Spinal cord (tissue), 10 donors: Measurements from ENCODE around the gene GALNT10. TPM values are rescaled to one million over a fixed set of nuclear protein-coding genes. Genes with fewer than 3 reads are reported as not detected.

Source experiments
- DNase-seq, 6 donors: peaks; one replicate each; pipeline versions ENCODE4 v3.0.0 to v3.0.0-alpha.2; 2013 to 2015; ENCODE audit warnings: low spot score in 6 of 6, low read depth in 4 of 6
- H3K27ac ChIP-seq: one replicate; pipeline ENCODE4 v1.5.1; 2013; ENCODE audit warnings: low read depth, low read length, control low read depth
- H3K27me3 ChIP-seq: one replicate; pipeline ENCODE4 v1.6.1; 2013; ENCODE audit warnings: low read length; ENCODE audit not compliant: control insufficient read depth, insufficient read depth
- H3K36me3 ChIP-seq: one replicate; pipeline ENCODE4 v1.6.1; 2013; ENCODE audit warnings: low read length; ENCODE audit not compliant: control insufficient read depth, insufficient read depth
- H3K4me1 ChIP-seq: one replicate; pipeline ENCODE4 v1.6.1; 2013; ENCODE audit warnings: low read length; ENCODE audit not compliant: control insufficient read depth, insufficient read depth
- H3K4me3 ChIP-seq: one replicate; pipeline ENCODE4 v1.5.1; 2013; ENCODE audit warnings: low read depth, low read length, control low read depth
- H3K9me3 ChIP-seq: one replicate; pipeline ENCODE4 v1.6.1; 2013; ENCODE audit warnings: low read length; ENCODE audit not compliant: control insufficient read depth, insufficient read depth
- WGBS: methylation state at CpG from one replicate; pipeline ENCODE4 v1.1.5; 2013; ENCODE audit warnings: missing lambda C conversion rate; ENCODE audit not compliant: insufficient coverage; 5-methylcytosine and 5-hydroxymethylcytosine counted together
- polyA plus RNA-seq, 2 donors: library from polyadenylated mRNA; unstranded; fragments of 120-200 nt; gene quantifications; one replicate each; pipeline ENCODE4 v1.2.1, GENCODE V29; 2013; ENCODE audit not compliant: insufficient read length in 2 of 2
- total RNA-seq, 2 donors: library from RNA; depleted of rRNA in 1 of 2; stranded (reverse); fragments of 120-200 nt in 1 of 2; fragments of >200 nt in 1 of 2; gene quantifications; one replicate each; pipeline versions ENCODE4 v1.2.3 to v1.2.4, GENCODE V29; 2013 to 2014
- donor health status: healthy.

Gene GALNT10
- total and polyA plus RNA-seq, 4 donors, result 17.2 to 31.2 (median 22.5) TPM

- Histone ChIP-seq H3K9me3 (no peaks in the 10 kb centered on the region), H3K36me3 (no peaks in the 10 kb centered on the region), H3K27me3 (peaks cover 4% of the 10 kb centered on the region), H3K4me1 (peaks cover 15% of the 10 kb centered on the region), H3K27ac (no peak overlapping the region), H3K4me3 (no peak overlapping the region)
- 30% methylated on average over 3 of the region's 3 CpGs for WGBS
- peak in 1 of 6 donors; percentile 67 for DNase-seq
Observed at GRCh38 chr5:154370813-154371212, 180.3 kb downstream of the GALNT10 start.

- H3K4me3 ChIP-seq, result no peak overlapping the region
- H3K27ac ChIP-seq, result no peak overlapping the region
- WGBS, result no CpG with 5 or more reads among the region's 3 CpGs
- no peaks in the 10 kb centered on the region for H3K36me3 ChIP-seq
- H3K9me3 ChIP-seq, result no peaks in the 10 kb centered on the region
- H3K4me1 ChIP-seq, result peaks cover 15% of the 10 kb centered on the region
- peak in 1 of 6 donors; percentile 49 for DNase-seq
- peaks cover 4% of the 10 kb centered on the region for H3K27me3 ChIP-seq
Observed at GRCh38 chr5:154371687-154372086, 181.2 kb downstream of the GALNT10 start.

GRCh38 chr5:154372661-154373060 lies 182.1 kb downstream of the GALNT10 start:
- Histone ChIP-seq H3K9me3 (no peaks in the 10 kb centered on the region), H3K27ac (no peak overlapping the region), H3K4me1 (peaks cover 10% of the 10 kb centered on the region), H3K4me3 (no peak overlapping the region), H3K36me3 (no peaks in the 10 kb centered on the region), H3K27me3 (peaks cover 4% of the 10 kb centered on the region)
- WGBS, result 49% methylated on average over 5 of the region's 5 CpGs
- DNase-seq, result no peak

- no peak for DNase-seq
- peaks cover 9% of the 10 kb centered on the region for H3K4me1 ChIP-seq
- no peaks in the 10 kb centered on the region for H3K9me3 ChIP-seq
- peaks cover 4% of the 10 kb centered on the region for H3K27me3 ChIP-seq
- H3K36me3 ChIP-seq, result no peaks in the 10 kb centered on the region
- no peak overlapping the region for H3K4me3 ChIP-seq
- WGBS, result no CpG with 5 or more reads among the region's 4 CpGs
- no peak overlapping the region for H3K27ac ChIP-seq
Observed at GRCh38 chr5:154373326-154373725, 182.8 kb downstream of the GALNT10 start.

GRCh38 chr5:154373729-154374179 lies 183.2 kb downstream of the GALNT10 start:
- no peaks in the 10 kb centered on the region for H3K36me3 ChIP-seq
- H3K4me3 ChIP-seq, result no peak overlapping the region
- H3K9me3 ChIP-seq, result no peaks in the 10 kb centered on the region
- H3K4me1 ChIP-seq, result peaks cover 9% of the 10 kb centered on the region
- no peak overlapping the region for H3K27ac ChIP-seq
- DNase-seq, result peak in 1 of 6 donors; percentile 49
- peaks cover 4% of the 10 kb centered on the region for H3K27me3 ChIP-seq
- WGBS, result 78% methylated on average over 5 of the region's 8 CpGs

- no peak for DNase-seq
- WGBS, result 100% methylated on average over 1 of the region's 4 CpGs
- Histone ChIP-seq H3K27ac (no peak overlapping the region), H3K4me3 (no peak overlapping the region), H3K27me3 (peaks cover 4% of the 10 kb centered on the region), H3K4me1 (peaks cover 9% of the 10 kb centered on the region), H3K36me3 (no peaks in the 10 kb centered on the region), H3K9me3 (no peaks in the 10 kb centered on the region)
Observed at GRCh38 chr5:154374264-154374663, 183.7 kb downstream of the GALNT10 start.

- H3K9me3 ChIP-seq, result no peaks in the 10 kb centered on the region
- no peak overlapping the region for H3K4me3 ChIP-seq
- WGBS, result 90% methylated on average over 3 of the region's 3 CpGs
- peaks cover 4% of the 10 kb centered on the region for H3K4me1 ChIP-seq
- H3K36me3 ChIP-seq, result peaks cover under 1% of the 10 kb centered on the region
- H3K27ac ChIP-seq, result no peak overlapping the region
- H3K27me3 ChIP-seq, result peaks cover 4% of the 10 kb centered on the region
- no peak for DNase-seq
Observed at GRCh38 chr5:154375329-154376008, 184.9 kb downstream of the GALNT10 start.

- Histone ChIP-seq H3K9me3 (no peaks in the 10 kb centered on the region), H3K36me3 (peaks cover 4% of the 10 kb centered on the region), H3K27me3 (peaks cover 4% of the 10 kb centered on the region), H3K27ac (no peak overlapping the region), H3K4me3 (no peak overlapping the region), H3K4me1 (no peaks in the 10 kb centered on the region)
- DNase-seq, result no peak
- WGBS, result 73% methylated on average over 4 of the region's 4 CpGs
Observed at GRCh38 chr5:154376481-154376880, 185.9 kb downstream of the GALNT10 start.

- Histone ChIP-seq H3K4me1 (no peaks in the 10 kb centered on the region), H3K27ac (no peak overlapping the region), H3K9me3 (no peaks in the 10 kb centered on the region), H3K27me3 (peaks cover 4% of the 10 kb centered on the region), H3K4me3 (no peak overlapping the region), H3K36me3 (peaks cover 4% of the 10 kb centered on the region)
- no peak for DNase-seq
- 68% methylated on average over 2 of the region's 4 CpGs for WGBS
Observed at GRCh38 chr5:154377754-154378533, 187.4 kb downstream of the GALNT10 start.
